IgD-negative memory B cell (primary cell): ENCODE results near the gene OSBPL1A. TPM values are rescaled to one million over a fixed set of nuclear protein-coding genes. Genes with fewer than 3 reads are reported as not detected.

Experiments
- H3K27ac Mint-ChIP-seq, 3 donors: one replicate each; pipeline ENCODE4 v1.8.0; 2020 to 2022; ENCODE audit warnings: mild to moderate bottlenecking in 3 of 3, mixed read lengths in 3 of 3, moderate library complexity in 1 of 3
- H3K27me3 Mint-ChIP-seq: one replicate; pipeline ENCODE4 v1.8.0; 2021; ENCODE audit warnings: mixed read lengths
- H3K36me3 Mint-ChIP-seq: one replicate; pipeline ENCODE4 v1.8.0; 2020; ENCODE audit warnings: mild to moderate bottlenecking, mixed read lengths
- H3K4me1 Mint-ChIP-seq, 3 donors: one replicate each; pipeline ENCODE4 v1.8.0; 2020 to 2022; ENCODE audit warnings: mixed read lengths in 3 of 3, mild to moderate bottlenecking in 1 of 3
- H3K4me3 Mint-ChIP-seq, 4 donors: one replicate each; pipeline ENCODE4 v1.8.0; 2020 to 2022; ENCODE audit warnings: mild to moderate bottlenecking in 4 of 4, mixed read lengths in 4 of 4, moderate library complexity in 3 of 4
- H3K9me3 Mint-ChIP-seq, 3 donors: one replicate each; pipeline ENCODE4 v1.8.0; 2020 to 2021; ENCODE audit warnings: mixed read lengths in 3 of 3, mild to moderate bottlenecking in 1 of 3
- polyA plus RNA-seq: library from polyadenylated mRNA; unstranded; fragments of 300-500 nt; fragmentation: Illumina TruSeq; gene quantifications from one replicate; pipeline ENCODE4 v1.2.3, GENCODE V29; 2021

Gene OSBPL1A
- polyA plus RNA-seq, 1 donor from 2014 or later = 0.84 TPM

GRCh38 chr18:24219561-24220317, 177.9 kb downstream of the OSBPL1A start:
- no peak overlapping the region for H3K4me3 Mint-ChIP-seq
- no peaks in the 10 kb centered on the region for H3K9me3 Mint-ChIP-seq
- no peak overlapping the region for H3K27ac Mint-ChIP-seq
- peaks cover 0 to 1% (median 0%) of the 10 kb centered on the region in 3 donors for H3K4me1 Mint-ChIP-seq
- H3K27me3 Mint-ChIP-seq = peaks cover 3% of the 10 kb centered on the region
- no peaks in the 10 kb centered on the region for H3K36me3 Mint-ChIP-seq

- no peak overlapping the region for H3K4me3 Mint-ChIP-seq
- H3K27ac Mint-ChIP-seq = no peak overlapping the region
- H3K27me3 Mint-ChIP-seq = no peaks in the 10 kb centered on the region
- H3K36me3 Mint-ChIP-seq = no peaks in the 10 kb centered on the region
- H3K9me3 Mint-ChIP-seq = no peaks in the 10 kb centered on the region
- H3K4me1 Mint-ChIP-seq = peaks cover 0 to 1% (median 0%) of the 10 kb centered on the region in 3 donors
These were observed 182.7 kb downstream of the OSBPL1A start for GRCh38 chr18:24214913-24215312.

GRCh38 chr18:24214144-24214543, 183.5 kb downstream of the OSBPL1A start:
- Mint-ChIP-seq H3K27ac (no peak overlapping the region), H3K4me3 (no peak overlapping the region), H3K36me3 (no peaks in the 10 kb centered on the region), H3K9me3 (peaks cover 0 to 3% (median 0%) of the 10 kb centered on the region in 3 donors), H3K27me3 (no peaks in the 10 kb centered on the region), H3K4me1 (peaks cover 0 to 2% (median 1%) of the 10 kb centered on the region in 3 donors)

GRCh38 chr18:24212939-24213338, 184.7 kb downstream of the OSBPL1A start:
- Mint-ChIP-seq H3K36me3 (no peaks in the 10 kb centered on the region), H3K9me3 (peaks cover 0 to 3% (median 0%) of the 10 kb centered on the region in 3 donors), H3K27me3 (peaks cover 4% of the 10 kb centered on the region), H3K4me3 (no peak overlapping the region), H3K4me1 (peaks cover 0 to 2% (median 1%) of the 10 kb centered on the region in 3 donors), H3K27ac (no peak overlapping the region)

GRCh38 chr18:24209558-24209957, 188.1 kb downstream of the OSBPL1A start:
- no peak overlapping the region for H3K4me3 Mint-ChIP-seq
- H3K9me3 Mint-ChIP-seq = peaks cover 0 to 3% (median 0%) of the 10 kb centered on the region in 3 donors
- peaks cover 0 to 2% (median 0%) of the 10 kb centered on the region in 3 donors for H3K4me1 Mint-ChIP-seq
- no peak overlapping the region for H3K27ac Mint-ChIP-seq
- H3K36me3 Mint-ChIP-seq = no peaks in the 10 kb centered on the region
- H3K27me3 Mint-ChIP-seq = peaks cover 9% of the 10 kb centered on the region

GRCh38 chr18:24208270-24209035, 189.2 kb downstream of the OSBPL1A start:
- H3K27ac Mint-ChIP-seq = no peak overlapping the region
- H3K36me3 Mint-ChIP-seq = no peaks in the 10 kb centered on the region
- no peak overlapping the region for H3K4me3 Mint-ChIP-seq
- H3K4me1 Mint-ChIP-seq = peaks cover 0 to 2% (median 0%) of the 10 kb centered on the region in 3 donors
- peaks cover 0 to 3% (median 0%) of the 10 kb centered on the region in 3 donors for H3K9me3 Mint-ChIP-seq
- peaks cover 9% of the 10 kb centered on the region for H3K27me3 Mint-ChIP-seq

- Mint-ChIP-seq H3K4me1 (peaks cover 0 to 2% (median 0%) of the 10 kb centered on the region in 3 donors), H3K36me3 (no peaks in the 10 kb centered on the region), H3K27me3 (peaks cover 9% of the 10 kb centered on the region), H3K9me3 (peaks cover 0 to 3% (median 0%) of the 10 kb centered on the region in 3 donors), H3K27ac (no peak overlapping the region), H3K4me3 (no peak overlapping the region)
These were observed 192.7 kb downstream of the OSBPL1A start for GRCh38 chr18:24204904-24205303.

GRCh38 chr18:24201699-24202687, 195.6 kb downstream of the OSBPL1A start:
- no peaks in the 10 kb centered on the region for H3K36me3 Mint-ChIP-seq
- no peak overlapping the region for H3K4me3 Mint-ChIP-seq
- no peaks in the 10 kb centered on the region for H3K9me3 Mint-ChIP-seq
- no peak overlapping the region for H3K27ac Mint-ChIP-seq
- H3K27me3 Mint-ChIP-seq = peaks cover 9% of the 10 kb centered on the region
- H3K4me1 Mint-ChIP-seq = no peaks in the 10 kb centered on the region

- Mint-ChIP-seq H3K27ac (no peak overlapping the region), H3K4me3 (no peak overlapping the region), H3K36me3 (no peaks in the 10 kb centered on the region), H3K9me3 (no peaks in the 10 kb centered on the region), H3K27me3 (peaks cover 5% of the 10 kb centered on the region), H3K4me1 (no peaks in the 10 kb centered on the region)
These were observed 196.9 kb downstream of the OSBPL1A start for GRCh38 chr18:24200494-24201290.

- no peaks in the 10 kb centered on the region for H3K4me1 Mint-ChIP-seq
- no peaks in the 10 kb centered on the region for H3K9me3 Mint-ChIP-seq
- no peak overlapping the region for H3K27ac Mint-ChIP-seq
- peaks cover 4% of the 10 kb centered on the region for H3K27me3 Mint-ChIP-seq
- H3K36me3 Mint-ChIP-seq = no peaks in the 10 kb centered on the region
- H3K4me3 Mint-ChIP-seq = no peak overlapping the region
These were observed 198.2 kb downstream of the OSBPL1A start for GRCh38 chr18:24199372-24199962.

- Mint-ChIP-seq H3K27me3 (peaks cover 5% of the 10 kb centered on the region), H3K36me3 (no peaks in the 10 kb centered on the region), H3K27ac (no peak overlapping the region), H3K9me3 (no peaks in the 10 kb centered on the region), H3K4me3 (no peak overlapping the region), H3K4me1 (no peaks in the 10 kb centered on the region)
These were observed 199.2 kb downstream of the OSBPL1A start for GRCh38 chr18:24198461-24198860.

- H3K4me1 Mint-ChIP-seq = no peaks in the 10 kb centered on the region
- H3K4me3 Mint-ChIP-seq = no peak overlapping the region
- peaks cover 8% of the 10 kb centered on the region for H3K27me3 Mint-ChIP-seq
- no peaks in the 10 kb centered on the region for H3K9me3 Mint-ChIP-seq
- H3K36me3 Mint-ChIP-seq = peaks cover 2% of the 10 kb centered on the region
- no peak overlapping the region for H3K27ac Mint-ChIP-seq
These were observed 200.2 kb downstream of the OSBPL1A start for GRCh38 chr18:24197412-24197811.

- peaks cover 2% of the 10 kb centered on the region for H3K36me3 Mint-ChIP-seq
- peaks cover 9% of the 10 kb centered on the region for H3K27me3 Mint-ChIP-seq
These were observed 200.9 kb downstream of the OSBPL1A start for GRCh38 chr18:24196764-24197163.

More at GRCh38 chr18:24196764-24197163, 200.9 kb downstream of the OSBPL1A start:
- Mint-ChIP-seq H3K4me3 (no peak overlapping the region), H3K9me3 (no peaks in the 10 kb centered on the region), H3K27ac (no peak overlapping the region), H3K4me1 (no peaks in the 10 kb centered on the region)
